Measurements from ENCODE around the gene ITGA11.

ITGA11 gene

GRCh38 chr15:68429691-68430470 lies 2.1 kb downstream of the ITGA11 start:
- ATAC-seq: no peak
- TF ChIP-seq ZNF8 (CRISPR knock-in tag; IDR thresholded peaks at IDR 0.05) (no peak), ISL1 (CRISPR knock-in tag; IDR thresholded peaks at IDR 0.05) (no peak), ZNF70 (CRISPR knock-in tag; IDR thresholded peaks at IDR 0.05) (no peak), SNAI2 (CRISPR knock-in tag; IDR thresholded peaks at IDR 0.05) (no peak), ARNTL (CRISPR knock-in tag; IDR thresholded peaks at IDR 0.05; ENCODE audit: borderline replicate concordance, low read depth) (no peak), ZFP30 (CRISPR knock-in tag; IDR thresholded peaks at IDR 0.05) (no peak), ZC3H10 (CRISPR knock-in tag; IDR thresholded peaks at IDR 0.05) (no peak), PATZ1 (CRISPR knock-in tag; IDR thresholded peaks at IDR 0.05; ENCODE audit: borderline replicate concordance) (no peak), TOX (CRISPR knock-in tag; IDR thresholded peaks at IDR 0.05; ENCODE audit: borderline replicate concordance) (no peak)

DNA sequence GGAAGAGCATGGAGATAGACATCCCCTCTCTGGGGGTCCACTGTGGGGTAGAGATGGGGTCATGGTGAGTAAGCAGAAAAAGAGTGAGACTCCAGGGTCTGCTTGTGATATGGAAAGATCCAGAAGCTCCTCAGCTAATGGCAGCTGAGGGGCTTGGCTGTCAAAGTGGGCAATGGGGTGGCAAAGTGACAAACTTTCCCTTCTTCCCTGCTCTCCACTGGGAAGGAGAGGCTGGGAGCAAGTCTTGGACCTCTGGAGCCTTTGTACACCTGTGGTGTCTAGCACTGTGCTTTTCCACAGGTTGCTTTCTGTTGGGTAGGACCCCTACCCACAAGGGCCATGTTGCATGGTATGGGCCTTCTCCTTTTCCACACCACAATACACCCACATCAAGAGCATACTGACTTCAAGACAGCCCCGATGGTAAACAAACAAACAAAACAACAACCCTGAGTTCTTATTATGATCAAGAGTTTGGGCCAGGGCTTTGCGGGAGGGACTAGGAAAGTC lies 3.5 kb downstream of the ITGA11 start:
- ATAC-seq: no peak
- TF ChIP-seq, protein P1, sequence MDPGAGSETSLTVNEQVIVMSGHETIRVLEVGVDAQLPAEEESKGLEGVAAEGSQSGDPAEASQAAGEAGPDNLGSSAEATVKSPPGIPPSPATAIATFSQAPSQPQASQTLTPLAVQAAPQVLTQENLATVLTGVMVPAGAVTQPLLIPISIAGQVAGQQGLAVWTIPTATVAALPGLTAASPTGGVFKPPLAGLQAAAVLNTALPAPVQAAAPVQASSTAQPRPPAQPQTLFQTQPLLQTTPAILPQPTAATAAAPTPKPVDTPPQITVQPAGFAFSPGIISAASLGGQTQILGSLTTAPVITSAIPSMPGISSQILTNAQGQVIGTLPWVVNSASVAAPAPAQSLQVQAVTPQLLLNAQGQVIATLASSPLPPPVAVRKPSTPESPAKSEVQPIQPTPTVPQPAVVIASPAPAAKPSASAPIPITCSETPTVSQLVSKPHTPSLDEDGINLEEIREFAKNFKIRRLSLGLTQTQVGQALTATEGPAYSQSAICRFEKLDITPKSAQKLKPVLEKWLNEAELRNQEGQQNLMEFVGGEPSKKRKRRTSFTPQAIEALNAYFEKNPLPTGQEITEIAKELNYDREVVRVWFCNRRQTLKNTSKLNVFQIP (CRISPR knock-in tag; IDR thresholded peaks at IDR 0.05; ENCODE audit: borderline replicate concordance, low read depth): no peak
- TF ChIP-seq ESRRG (CRISPR knock-in tag; IDR thresholded peaks at IDR 0.05): no peak
- TF ChIP-seq RARB (CRISPR knock-in tag; IDR thresholded peaks at IDR 0.05): no peak
- no peak for TF ChIP-seq GLIS3 (CRISPR knock-in tag; IDR thresholded peaks at IDR 0.05)
- TF ChIP-seq TCF4 (CRISPR knock-in tag; IDR thresholded peaks at IDR 0.05; ENCODE audit: borderline replicate concordance): no peak

GRCh38 chr15:68427963-68428362 lies 4.0 kb downstream of the ITGA11 start:
- no peak for TF ChIP-seq PPARA (CRISPR knock-in tag; IDR thresholded peaks at IDR 0.05; ENCODE audit: borderline replicate concordance)
- no peak for TF ChIP-seq ZC3H10 (CRISPR knock-in tag; IDR thresholded peaks at IDR 0.05)
- no peak for TF ChIP-seq GLIS3 (CRISPR knock-in tag; IDR thresholded peaks at IDR 0.05)
- TF ChIP-seq CSRNP3 (CRISPR knock-in tag; IDR thresholded peaks at IDR 0.05): no peak
- TF ChIP-seq TCF4 (CRISPR knock-in tag; IDR thresholded peaks at IDR 0.05; ENCODE audit: borderline replicate concordance): no peak
- TF ChIP-seq ZNF70 (CRISPR knock-in tag; IDR thresholded peaks at IDR 0.05): no peak
- no peak for TF ChIP-seq SNAI2 (CRISPR knock-in tag; IDR thresholded peaks at IDR 0.05)
- no peak for TF ChIP-seq RARB (CRISPR knock-in tag; IDR thresholded peaks at IDR 0.05)
- TF ChIP-seq BACH2 (CRISPR knock-in tag; IDR thresholded peaks at IDR 0.05; ENCODE audit: borderline replicate concordance): no peak
- no peak for TF ChIP-seq CSDC2 (CRISPR knock-in tag; IDR thresholded peaks at IDR 0.05)
- TF ChIP-seq ZNF565 (CRISPR knock-in tag; conservative IDR thresholded peaks at IDR 0.05; ENCODE audit: low read depth): no peak
- no peak for TF ChIP-seq ZNF8 (CRISPR knock-in tag; IDR thresholded peaks at IDR 0.05)
- ATAC-seq: no peak

DNA sequence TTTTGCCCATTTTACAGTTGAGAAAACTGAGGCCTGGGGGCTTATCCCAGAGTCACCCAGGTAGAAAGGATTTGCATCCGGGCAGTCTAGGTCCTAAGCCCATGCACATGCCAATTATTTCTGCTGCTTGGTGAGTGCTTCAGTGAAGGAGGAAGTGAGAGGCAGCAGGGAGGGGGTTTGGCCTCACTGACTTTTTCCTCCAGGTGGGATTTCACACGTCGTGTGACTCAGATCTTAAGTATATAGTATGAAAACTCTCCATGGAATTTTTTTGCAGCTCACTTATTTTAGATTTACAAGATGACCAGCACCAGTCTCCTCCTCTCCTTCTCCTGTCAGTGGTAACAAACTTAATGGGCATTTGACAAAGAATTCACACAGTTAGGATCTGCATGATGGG lies 4.6 kb downstream of the ITGA11 start:
- no peak for ATAC-seq
- TF ChIP-seq PATZ1 (CRISPR knock-in tag; IDR thresholded peaks at IDR 0.05; ENCODE audit: borderline replicate concordance) (no peak), ZNF565 (CRISPR knock-in tag; conservative IDR thresholded peaks at IDR 0.05; ENCODE audit: low read depth) (no peak), ZNF8 (CRISPR knock-in tag; IDR thresholded peaks at IDR 0.05) (no peak)
- TF ChIP-seq, protein P2, sequence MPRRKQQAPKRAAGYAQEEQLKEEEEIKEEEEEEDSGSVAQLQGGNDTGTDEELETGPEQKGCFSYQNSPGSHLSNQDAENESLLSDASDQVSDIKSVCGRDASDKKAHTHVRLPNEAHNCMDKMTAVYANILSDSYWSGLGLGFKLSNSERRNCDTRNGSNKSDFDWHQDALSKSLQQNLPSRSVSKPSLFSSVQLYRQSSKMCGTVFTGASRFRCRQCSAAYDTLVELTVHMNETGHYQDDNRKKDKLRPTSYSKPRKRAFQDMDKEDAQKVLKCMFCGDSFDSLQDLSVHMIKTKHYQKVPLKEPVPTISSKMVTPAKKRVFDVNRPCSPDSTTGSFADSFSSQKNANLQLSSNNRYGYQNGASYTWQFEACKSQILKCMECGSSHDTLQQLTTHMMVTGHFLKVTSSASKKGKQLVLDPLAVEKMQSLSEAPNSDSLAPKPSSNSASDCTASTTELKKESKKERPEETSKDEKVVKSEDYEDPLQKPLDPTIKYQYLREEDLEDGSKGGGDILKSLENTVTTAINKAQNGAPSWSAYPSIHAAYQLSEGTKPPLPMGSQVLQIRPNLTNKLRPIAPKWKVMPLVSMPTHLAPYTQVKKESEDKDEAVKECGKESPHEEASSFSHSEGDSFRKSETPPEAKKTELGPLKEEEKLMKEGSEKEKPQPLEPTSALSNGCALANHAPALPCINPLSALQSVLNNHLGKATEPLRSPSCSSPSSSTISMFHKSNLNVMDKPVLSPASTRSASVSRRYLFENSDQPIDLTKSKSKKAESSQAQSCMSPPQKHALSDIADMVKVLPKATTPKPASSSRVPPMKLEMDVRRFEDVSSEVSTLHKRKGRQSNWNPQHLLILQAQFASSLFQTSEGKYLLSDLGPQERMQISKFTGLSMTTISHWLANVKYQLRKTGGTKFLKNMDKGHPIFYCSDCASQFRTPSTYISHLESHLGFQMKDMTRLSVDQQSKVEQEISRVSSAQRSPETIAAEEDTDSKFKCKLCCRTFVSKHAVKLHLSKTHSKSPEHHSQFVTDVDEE (CRISPR knock-in tag; IDR thresholded peaks at IDR 0.05): no peak

All from SK-N-SH treated with all-trans-retinoic acid at 6 μM for 48 hours (cell line).